SK-N-SH (cell line): Measurements from ENCODE around the gene SRGAP2B.
"Not testable (repeated sequence)": the region's sequence is repeated elsewhere in the genome, so short reads cannot be mapped to it uniquely, and the experiment has no call there.

ENCODE experiments used
- CHD2 ChIP-seq: fragments of 150-350 bp; IDR thresholded peaks from 2 replicates; pipeline ENCODE4 v1.6.1; 2018; ENCODE audit warnings: low read length; ENCODE audit not compliant: partially characterized antibody
- CTCF ChIP-seq: fragments of 200-600 bp; sonication (generic); IDR thresholded peaks from 2 replicates; pipeline ENCODE4 v1.6.1; 2017; ENCODE audit warnings: antibody characterized with exemption, mild to moderate bottlenecking, moderate library complexity
- EP300 ChIP-seq, 2 experiments: IDR thresholded peaks; 2 replicates each; pipeline versions ENCODE4 v1.4.0 to v1.6.1; 2012; ENCODE audit warnings: borderline replicate concordance in 1 of 2, low read depth in 1 of 2, low read length in 1 of 2
- FOXM1 ChIP-seq: IDR thresholded peaks from 2 replicates; pipeline ENCODE4 v1.4.0; 2012; ENCODE audit warnings: low read depth, mild to moderate bottlenecking
- IRF3 ChIP-seq: fragments of 150-350 bp; IDR thresholded peaks from 2 replicates; pipeline ENCODE4 v1.6.1; 2016; ENCODE audit warnings: mild to moderate bottlenecking, low read depth, low read length
- MAX ChIP-seq: IDR thresholded peaks from 2 replicates; pipeline ENCODE4 v1.4.0; 2012; ENCODE audit warnings: low read depth
- NRF1 ChIP-seq: IDR thresholded peaks from 2 replicates; pipeline ENCODE4 v1.6.1; 2012; ENCODE audit warnings: low read depth, mild to moderate bottlenecking, low read length
- POLR2AphosphoS5 ChIP-seq: IDR thresholded peaks from 2 replicates; pipeline ENCODE4 v1.6.1; 2012; ENCODE audit warnings: low read depth, low read length
- RCOR1 ChIP-seq: fragments of 150-350 bp; IDR thresholded peaks from 2 replicates; pipeline ENCODE4 v1.6.1; 2017; ENCODE audit warnings: antibody characterized with exemption, low read length
- REST ChIP-seq: IDR thresholded peaks from 2 replicates; pipeline ENCODE4 v1.6.1; 2012; ENCODE audit warnings: mild to moderate bottlenecking, low read depth, low read length, moderate library complexity
- SMC3 ChIP-seq: IDR thresholded peaks from 2 replicates; pipeline ENCODE4 v1.6.1; 2012; ENCODE audit warnings: low read depth, low read length, improper control_type of control experiment
- YY1 ChIP-seq: IDR thresholded peaks from 2 replicates; pipeline ENCODE4 v1.4.0; 2012; ENCODE audit warnings: low read depth, mild to moderate bottlenecking

DNA sequence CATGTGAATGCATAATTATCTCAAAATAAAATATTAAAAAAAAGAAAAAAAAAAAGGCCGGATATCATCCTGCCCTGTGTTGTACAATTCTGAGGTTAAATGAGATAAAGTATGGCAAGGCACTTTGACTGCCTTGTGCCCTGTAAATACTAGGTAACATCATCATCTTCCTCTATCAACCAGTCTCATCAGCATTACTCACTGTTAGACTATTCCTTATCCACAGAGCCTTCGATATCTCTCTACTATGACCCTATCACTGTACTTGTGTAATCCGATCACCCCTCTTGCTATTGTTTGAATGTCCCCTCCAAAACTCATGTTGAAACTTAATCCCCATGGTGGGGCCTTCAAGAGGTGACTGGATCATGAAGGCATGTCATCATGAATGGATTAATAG lies 18.3 kb downstream of the SRGAP2B start:
- not testable (repeated sequence) for TF ChIP-seq CTCF; REST; NRF1; FOXM1; SMC3; EP300 (IDR thresholded peaks at IDR 0.05; ENCODE audit: borderline replicate concordance in 1 of 2, low read depth in 1 of 2, low read length in 1 of 2); CHD2; RCOR1; YY1; POLR2AphosphoS5; MAX; IRF3
